ENCODE results near the gene ARID2. TPM values are rescaled to one million over a fixed set of nuclear protein-coding genes. Genes with fewer than 3 reads are reported as not detected.

ARID2 gene, protein sequence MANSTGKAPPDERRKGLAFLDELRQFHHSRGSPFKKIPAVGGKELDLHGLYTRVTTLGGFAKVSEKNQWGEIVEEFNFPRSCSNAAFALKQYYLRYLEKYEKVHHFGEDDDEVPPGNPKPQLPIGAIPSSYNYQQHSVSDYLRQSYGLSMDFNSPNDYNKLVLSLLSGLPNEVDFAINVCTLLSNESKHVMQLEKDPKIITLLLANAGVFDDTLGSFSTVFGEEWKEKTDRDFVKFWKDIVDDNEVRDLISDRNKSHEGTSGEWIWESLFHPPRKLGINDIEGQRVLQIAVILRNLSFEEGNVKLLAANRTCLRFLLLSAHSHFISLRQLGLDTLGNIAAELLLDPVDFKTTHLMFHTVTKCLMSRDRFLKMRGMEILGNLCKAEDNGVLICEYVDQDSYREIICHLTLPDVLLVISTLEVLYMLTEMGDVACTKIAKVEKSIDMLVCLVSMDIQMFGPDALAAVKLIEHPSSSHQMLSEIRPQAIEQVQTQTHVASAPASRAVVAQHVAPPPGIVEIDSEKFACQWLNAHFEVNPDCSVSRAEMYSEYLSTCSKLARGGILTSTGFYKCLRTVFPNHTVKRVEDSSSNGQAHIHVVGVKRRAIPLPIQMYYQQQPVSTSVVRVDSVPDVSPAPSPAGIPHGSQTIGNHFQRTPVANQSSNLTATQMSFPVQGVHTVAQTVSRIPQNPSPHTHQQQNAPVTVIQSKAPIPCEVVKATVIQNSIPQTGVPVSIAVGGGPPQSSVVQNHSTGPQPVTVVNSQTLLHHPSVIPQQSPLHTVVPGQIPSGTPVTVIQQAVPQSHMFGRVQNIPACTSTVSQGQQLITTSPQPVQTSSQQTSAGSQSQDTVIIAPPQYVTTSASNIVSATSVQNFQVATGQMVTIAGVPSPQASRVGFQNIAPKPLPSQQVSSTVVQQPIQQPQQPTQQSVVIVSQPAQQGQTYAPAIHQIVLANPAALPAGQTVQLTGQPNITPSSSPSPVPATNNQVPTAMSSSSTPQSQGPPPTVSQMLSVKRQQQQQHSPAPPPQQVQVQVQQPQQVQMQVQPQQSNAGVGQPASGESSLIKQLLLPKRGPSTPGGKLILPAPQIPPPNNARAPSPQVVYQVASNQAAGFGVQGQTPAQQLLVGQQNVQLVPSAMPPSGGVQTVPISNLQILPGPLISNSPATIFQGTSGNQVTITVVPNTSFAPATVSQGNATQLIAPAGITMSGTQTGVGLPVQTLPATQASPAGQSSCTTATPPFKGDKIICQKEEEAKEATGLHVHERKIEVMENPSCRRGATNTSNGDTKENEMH (N-terminal part only)
- 10 to 100 TPM in 11 of 12 donors, not detected in 1; 14.6 to 26.5 (median 20.0) TPM for polyA plus RNA-seq (ENCODE audit: insufficient read length in 12 of 12)
- long read RNA-seq, donor 1, partial matches to known transcripts = 54 of 55 reads
- long read RNA-seq, donor 1, other reads (novel, unspliced or antisense) = 0 of 55 reads
- long read RNA-seq, donor 2, partial matches to known transcripts = 33 of 33 reads
- long read RNA-seq, donor 2, other reads (novel, unspliced or antisense) = 0 of 33 reads
- long read RNA-seq, donor 3, partial matches to known transcripts = 12 of 12 reads
- long read RNA-seq, donor 3, other reads (novel, unspliced or antisense) = 0 of 12 reads
- long read RNA-seq, donor 4 = 0 reads
- long read RNA-seq, donor 5 = 0 reads
- long read RNA-seq, donor 6 = 0 reads
- long read RNA-seq, donor 7 = 0 reads
- long read RNA-seq, donor 8, partial matches to known transcripts = 7 of 7 reads
- long read RNA-seq, donor 8, other reads (novel, unspliced or antisense) = 0 of 7 reads
- long read RNA-seq, donor 9 = 0 reads
- long read RNA-seq, donor 10, full-length matches to known transcripts = 1 of 1 reads
- long read RNA-seq, donor 10, partial matches to known transcripts = 0 of 1 reads
- long read RNA-seq, donor 10, other reads (novel, unspliced or antisense) = 0 of 1 reads
- long read RNA-seq, donor 11, partial matches to known transcripts = 21 of 21 reads
- long read RNA-seq, donor 11, other reads (novel, unspliced or antisense) = 0 of 21 reads

DNA sequence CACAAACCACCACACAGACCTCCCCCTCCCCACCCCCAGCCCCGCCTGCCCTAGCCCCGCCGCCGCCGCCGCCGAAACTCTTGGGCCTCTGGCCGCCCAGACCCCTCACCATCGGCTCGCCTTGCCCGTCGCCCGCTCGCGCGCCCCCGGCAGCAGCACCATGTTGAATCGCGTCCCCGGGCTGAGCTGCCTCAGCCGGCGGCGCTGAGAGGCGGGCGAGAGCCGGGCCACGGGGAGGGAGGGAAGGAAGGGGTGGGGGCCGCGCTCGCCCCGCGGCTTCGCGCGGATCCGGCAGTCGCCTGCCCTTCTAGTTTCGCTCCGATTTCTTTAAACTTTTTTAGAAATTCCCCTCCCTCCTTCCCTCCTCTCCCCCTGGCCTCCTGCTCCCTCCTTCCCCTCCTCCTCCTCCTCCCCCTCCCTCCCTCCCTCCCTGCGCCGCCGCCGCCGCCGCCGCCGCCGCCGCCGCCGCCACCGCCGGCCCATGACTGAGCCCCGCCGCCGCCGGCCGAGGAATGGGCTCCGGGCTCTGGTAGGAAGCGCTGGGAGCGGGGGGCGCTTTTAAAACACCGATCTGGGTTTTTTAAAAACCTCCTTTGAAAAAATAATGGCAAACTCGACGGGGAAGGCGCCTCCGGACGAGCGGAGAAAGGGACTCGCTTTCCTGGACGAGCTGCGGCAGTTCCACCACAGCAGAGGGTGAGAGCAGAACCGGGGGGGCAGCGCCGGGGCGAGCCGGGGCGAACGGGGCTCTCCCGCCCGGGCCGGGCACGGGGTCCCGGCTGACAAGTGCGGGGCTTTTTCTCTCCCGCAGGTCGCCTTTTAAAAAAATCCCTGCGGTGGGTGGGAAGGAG is at the start of gene ARID2:
Gene ARID2 (plus strand): TSS at position 474 of the 851 bp plus-strand sequence. CDS start 131 bp downstream, at position 605.
- peak; percentile 76 for DNase-seq

DNA sequence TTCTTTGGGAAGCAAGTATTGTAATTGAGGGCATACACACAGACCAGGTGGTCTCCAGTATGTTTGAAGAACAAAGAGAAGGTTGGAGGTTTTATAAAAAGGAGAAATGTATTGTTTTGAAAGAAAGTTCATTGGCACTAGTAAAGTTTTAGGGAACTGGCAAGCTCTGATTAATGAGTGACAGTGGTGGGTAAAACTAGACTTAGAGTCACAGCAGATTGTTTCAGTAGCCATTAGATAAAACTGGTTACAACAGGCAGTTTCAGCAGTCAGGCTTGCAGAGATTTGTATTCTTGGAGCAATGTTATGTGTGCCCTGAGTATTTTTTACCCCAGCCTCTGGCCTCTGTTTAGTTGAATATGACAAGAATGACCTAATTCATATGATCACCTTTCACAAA is 49.1 kb upstream of the ARID2 start:
- no peak for DNase-seq

DNA sequence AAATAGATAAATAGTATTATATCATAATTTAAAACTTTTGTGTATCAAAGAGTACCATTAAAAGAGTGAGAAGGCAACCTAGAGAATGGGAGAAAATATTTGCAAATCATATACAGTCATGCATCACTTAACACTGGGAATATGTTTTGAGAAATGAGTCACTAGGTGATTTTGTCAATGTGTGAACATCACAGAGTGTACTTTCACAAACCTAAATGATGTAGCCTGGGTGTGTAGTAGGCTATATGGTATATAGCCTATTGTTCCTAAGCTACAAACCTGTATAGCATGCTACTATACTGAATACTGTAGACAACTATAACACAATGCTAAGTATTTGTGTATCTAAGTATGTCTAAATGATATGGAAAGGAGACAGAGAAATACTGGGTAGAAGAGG is 48.0 kb upstream of the ARID2 start:
- DNase-seq = no peak

DNA sequence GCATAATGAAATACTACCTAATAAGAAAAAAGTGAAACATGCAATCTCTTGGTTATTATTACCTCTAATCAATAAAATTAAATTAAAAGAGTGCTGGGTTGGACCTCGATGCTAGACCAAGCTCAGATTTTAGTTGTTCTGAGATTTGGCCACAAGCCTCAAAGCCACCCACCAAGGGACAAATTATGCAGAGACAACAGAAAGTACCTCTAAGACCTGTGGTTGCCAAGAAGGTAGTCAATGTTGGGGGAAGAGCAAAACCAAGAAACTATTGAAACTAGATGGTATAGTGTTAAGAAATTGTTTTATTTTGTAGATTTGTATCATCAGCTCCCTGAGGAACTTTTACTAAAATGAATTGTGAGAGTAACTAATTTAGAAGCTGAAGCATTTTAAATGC is 43.8 kb upstream of the ARID2 start:
- DNase-seq = no peak

DNA sequence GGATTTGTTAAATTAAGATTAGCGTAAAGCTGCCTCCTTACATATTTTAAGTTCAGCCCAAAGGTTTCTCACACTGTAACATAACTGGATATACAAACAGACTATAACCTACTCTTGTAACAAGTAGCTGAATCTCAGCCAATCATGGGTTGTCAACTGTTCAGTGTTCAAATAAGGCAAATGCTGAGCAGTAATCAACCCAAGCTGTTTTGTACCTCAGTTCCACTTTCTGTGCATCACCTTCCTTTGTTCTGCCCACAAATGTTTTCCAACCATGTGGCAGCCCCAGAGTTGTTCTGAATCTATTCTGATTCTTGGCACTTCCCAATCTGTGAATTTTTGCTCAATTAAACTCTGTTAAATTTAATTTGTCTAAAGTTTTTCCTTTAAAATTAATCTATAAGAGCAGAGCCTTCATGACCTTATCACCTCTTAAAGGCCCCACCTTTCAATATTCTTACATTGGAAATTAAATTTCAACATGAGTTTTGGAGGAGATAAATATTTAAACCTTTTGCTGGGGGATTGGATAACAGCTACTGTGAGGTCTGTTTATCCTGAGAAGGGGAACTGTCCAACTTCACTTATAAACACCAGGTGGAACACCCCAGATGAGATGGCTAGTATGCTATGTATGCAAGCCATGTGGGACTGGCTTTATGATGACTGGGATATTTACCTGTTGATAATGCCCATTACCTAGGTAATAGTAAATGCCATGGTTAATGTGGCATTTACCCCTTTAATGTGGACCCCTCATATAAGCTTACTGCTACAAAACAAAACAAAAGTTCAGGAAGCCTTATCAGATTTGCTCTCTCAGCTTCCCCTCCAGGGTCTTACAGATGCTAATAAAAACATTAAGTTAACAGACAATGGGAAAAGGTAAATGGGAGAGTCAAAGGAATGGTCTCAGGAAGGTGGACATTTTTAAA is 42.2 kb upstream of the ARID2 start:
- DNase-seq = no peak

DNA sequence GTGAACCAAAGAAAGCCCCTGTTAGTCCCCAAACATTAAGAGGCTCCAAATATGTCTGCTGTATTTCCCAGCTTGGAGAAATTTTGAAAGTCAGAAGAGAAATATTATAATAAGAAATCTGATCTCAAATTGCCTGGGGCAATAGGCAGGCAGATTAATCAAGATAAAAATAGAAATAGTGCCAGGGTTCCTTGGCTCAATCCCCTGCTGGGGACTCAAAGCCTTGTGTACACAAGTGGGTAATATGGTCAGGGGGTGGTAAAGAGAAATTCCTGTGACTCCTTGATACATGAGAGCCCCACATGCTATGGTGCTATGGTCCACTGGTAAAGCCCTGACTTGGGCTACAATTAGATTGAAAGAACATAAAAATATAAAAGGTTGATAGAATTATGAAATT is 41.3 kb upstream of the ARID2 start:
- no peak for DNase-seq

DNA sequence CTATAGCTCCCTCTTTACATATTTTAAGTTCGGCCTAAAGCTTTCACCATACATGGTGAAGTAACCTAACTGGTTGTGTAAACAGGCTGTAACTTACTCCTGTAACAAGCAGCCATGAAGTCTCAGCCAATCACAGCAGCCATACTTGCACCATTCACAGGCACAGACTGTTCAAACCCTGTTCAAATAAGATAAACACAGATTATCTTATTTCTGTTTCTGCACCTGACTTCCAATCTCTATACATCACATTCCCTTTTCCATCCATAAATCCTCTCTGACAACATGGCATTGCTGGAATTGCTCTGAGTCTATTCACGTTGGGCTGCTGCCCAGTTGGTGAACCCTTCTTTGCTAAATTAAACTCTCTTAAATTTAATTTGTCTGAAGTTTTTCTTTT is 34.5 kb upstream of the ARID2 start:
- DNase-seq = no peak

DNA sequence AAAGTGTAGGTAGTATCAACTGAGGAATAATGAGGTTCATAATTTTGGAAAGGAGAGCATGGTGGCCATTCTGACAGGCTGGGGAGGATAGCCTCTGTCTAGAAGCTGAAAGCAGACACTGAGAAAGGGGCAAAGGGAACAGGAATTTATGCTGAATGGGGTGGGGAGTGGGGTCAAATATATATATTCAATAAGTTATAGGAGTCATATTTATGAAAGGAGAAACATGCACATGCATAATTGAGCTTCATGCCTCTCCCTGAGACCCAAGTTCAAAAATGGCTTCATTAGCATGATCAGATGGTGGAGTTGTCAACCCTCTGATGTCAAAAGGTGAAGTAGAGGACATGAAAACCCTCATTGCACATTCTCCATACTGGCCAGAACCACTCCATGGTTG is 33.9 kb upstream of the ARID2 start:
- no peak for DNase-seq

DNA sequence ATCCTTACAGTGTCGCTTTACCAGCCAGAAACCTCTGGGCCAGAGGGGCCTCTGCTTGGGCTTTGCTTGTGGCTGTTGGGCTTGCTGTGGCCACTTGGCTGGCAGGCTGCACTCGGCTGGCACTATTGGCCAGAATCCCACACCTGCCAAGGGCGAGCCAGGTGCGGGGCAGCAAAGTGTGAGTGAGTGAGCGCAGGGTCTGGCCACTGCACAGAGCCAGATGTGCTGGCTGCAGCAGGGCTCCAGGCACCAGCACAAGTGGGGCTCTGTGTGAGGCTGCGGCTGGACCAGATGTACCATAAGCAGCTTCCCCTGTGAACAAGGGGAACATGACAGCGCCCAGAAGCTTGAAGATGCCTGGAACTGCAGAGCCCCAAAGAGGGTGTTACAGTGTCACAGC is 33.5 kb upstream of the ARID2 start:
- DNase-seq = no peak

DNA sequence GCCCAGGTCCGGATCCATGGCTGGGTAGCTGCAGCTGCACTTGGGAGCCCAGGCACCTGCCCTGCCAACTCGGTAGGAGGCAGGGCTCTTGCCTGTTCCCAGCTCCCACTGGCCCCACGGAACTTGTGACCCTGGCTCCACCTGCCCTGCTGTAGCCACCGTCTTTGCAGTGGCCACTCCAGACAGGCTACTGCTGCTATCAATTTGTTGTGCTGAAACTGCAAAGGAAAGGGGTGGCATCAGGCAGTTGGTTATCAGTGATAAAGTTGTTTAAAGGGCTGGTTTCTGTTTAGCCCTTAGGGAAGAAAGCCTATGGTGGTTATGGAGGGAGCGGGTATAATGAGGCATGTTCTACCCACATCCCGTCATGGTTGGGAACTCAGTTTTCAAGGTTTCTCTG is 32.1 kb upstream of the ARID2 start:
- no peak for DNase-seq

DNA sequence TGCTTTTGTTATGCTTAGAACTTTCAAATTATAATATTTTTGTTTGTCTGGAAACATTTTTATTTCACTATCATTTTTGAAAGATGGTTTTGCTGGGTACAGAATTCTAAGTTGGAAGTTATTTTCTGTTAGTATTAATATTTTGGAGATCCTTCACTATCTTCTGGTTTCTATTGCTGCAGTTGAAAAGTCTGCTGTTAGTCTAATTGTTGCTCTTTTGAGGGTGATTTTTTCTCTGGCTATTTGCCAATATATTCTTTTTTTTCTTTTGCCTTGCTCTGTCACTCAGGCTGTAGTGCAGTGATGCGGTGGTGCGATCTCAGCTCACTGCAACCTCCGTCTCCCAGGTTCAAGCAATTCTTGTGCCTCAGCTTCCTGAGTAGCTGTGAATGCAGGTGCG is 28.2 kb upstream of the ARID2 start:
- no peak for DNase-seq

DNA sequence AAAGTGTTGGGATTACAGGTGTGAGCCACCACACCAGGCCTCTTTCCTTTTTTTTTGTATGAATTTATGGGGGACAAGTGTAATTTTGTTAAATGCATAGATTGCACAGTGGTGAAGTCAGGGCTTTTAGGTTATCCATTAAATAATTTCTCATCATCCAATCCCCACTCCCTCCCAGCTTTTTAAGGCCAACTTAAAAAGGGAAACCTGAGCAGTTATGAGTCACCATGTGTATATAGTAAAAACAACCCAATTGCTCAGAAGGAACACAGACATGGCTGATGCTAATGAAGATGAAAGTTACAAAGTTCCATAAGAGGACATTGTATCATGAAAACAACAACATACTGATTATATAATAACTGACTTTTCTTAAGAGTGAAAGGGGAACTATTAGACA is 25.6 kb upstream of the ARID2 start:
- no peak for DNase-seq

DNA sequence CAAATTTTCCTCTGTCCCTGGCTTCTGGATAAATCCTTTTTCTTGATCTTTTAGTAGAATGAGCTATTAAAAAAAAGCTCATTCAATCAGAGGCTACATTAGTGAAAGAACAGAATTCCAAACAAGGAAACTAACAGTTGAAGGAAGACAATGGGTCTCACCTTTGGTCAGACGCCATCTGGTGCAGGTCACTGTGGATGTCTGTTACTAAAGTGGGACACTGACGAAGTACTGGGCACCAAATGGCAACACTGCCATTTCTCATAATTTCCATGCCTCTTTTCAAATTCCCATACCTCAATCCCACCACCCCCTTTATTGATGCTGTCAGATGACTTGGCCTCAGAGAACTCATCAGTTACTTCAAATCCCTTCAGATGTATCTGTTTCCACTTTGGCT is 24.5 kb upstream of the ARID2 start:
- no peak for DNase-seq

DNA sequence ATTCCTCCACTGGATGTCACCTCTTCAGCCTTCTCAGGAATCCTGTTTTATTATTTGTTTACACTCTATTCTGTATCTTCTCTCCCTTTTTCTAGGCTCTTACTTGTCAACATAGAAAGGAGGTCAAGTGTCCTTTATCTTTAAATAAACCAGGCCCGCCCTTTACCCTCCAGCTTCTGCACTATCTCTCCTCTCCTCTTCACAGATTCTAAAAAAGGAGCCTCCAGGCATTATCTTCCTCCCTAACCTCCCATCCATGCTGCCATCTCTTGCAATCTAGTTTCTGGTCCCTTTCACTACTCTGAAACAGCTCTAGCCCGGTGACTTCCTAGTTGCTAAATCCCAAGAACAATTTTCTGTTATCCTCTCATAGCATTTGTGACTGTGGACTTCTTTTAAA is 24.1 kb upstream of the ARID2 start:
- DNase-seq = no peak

DNA sequence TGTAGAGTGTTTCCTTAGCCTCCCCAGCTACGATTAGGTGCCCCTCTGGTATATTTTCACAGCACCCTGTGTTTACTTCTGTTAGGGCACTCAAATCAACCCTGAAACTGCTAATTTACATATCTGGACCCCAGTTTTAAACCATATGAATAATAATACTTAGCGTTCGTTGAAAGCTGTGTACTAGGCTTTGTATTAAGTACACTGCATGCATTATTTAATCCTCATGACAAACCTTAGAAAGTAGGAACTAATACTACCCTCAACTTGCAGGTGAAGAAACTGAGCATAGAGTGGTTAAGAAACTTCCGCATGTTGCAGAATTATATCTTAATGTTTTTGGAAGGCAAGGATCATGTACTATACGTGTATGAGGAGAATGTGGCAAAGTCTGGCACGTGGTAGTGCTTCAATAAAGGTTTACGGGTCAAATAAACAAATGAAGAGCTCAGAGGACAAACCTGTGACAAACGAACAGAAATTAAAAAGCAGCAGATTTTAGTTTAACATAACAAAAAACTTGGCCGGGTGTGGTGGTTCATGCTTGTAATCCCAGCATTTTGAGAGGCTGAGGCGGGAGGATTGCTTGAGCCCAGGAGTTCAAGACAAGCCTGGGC is 22.2 kb upstream of the ARID2 start:
- DNase-seq = no peak

DNA sequence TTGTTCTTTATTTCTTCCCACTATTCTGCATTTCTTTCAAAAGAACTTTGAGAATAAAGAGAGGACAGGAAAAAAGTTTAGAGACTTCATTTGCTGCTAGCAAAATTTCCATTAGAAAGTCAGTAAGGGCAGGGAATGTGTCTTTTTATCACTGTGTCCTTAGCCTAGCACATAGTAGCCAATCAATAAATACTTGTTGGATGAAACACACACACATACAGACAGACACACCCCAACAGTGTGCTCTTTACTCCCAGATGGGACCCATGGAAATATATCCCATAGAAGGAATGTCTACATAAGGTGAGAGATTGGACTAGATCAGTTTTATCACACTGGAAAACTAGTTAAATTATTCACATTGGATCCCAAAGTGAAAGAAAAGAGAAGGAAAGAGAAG is 21.1 kb upstream of the ARID2 start:
- no peak for DNase-seq

DNA sequence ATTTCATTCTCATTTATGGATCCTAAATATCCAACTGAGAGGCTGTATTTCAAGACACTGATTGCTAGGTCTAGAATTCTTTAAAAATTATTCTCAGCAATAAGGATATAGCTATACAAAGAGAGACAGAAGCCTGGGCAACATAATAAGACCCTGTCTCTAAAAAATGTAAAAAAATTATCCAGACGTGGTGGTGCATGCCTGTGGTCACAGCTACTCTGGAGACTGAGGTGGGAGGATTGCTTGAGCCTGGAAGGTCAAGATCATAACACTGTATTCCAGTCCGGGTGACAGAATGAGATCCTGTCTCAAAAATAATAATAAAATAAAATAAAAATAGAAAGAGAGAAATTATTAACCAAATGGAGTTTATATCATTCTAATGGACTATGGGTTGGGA is 20.6 kb upstream of the ARID2 start:
- DNase-seq = no peak

DNA sequence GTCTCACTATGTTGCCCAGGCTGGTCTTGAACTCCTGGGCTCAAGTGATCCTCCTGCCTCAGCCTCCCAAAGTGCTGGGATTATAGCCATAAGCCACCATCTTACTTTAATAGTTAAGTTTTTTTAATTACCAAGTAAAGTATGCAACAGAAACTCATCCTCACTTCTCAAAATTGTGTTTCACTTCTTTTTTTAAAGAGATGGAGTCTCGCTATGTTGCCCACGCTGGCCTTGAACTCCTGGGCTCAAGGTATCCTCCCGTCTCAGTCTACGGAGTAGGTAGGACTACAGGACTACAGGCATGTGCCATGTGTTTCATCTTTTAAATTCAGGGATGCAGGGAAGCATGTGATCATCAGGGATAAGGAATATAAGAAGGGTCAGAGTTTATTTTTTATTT is 17.2 kb upstream of the ARID2 start:
- DNase-seq = no peak

Measured in muscle of arm (tissue), 14 donors.